ENCODE results near the gene TLR10.

DNA sequence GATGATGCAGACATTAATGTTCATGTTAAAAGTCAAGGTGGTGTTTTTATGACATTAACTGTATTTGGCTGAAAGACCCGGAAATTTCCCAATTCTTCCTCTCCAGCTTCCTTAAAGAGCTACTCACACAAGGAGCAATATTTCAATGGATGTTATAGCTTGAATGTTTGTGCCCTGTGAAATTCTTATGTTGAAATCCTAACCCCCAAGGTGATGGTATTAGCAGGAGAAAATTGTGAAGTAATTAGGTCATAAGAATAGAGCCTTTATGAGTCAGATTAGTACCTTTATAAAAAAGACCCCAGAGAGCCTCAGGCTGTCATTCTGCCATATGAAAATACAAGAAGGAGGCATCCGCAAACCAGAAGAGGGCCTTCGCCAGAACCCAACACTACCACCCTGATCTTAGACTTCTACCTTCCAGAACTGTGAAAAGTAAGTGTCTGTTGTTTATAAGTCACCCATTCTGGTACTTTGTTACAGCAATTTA is 18.2 kb upstream of the TLR10 start:
- TF ChIP-seq, protein P1, sequence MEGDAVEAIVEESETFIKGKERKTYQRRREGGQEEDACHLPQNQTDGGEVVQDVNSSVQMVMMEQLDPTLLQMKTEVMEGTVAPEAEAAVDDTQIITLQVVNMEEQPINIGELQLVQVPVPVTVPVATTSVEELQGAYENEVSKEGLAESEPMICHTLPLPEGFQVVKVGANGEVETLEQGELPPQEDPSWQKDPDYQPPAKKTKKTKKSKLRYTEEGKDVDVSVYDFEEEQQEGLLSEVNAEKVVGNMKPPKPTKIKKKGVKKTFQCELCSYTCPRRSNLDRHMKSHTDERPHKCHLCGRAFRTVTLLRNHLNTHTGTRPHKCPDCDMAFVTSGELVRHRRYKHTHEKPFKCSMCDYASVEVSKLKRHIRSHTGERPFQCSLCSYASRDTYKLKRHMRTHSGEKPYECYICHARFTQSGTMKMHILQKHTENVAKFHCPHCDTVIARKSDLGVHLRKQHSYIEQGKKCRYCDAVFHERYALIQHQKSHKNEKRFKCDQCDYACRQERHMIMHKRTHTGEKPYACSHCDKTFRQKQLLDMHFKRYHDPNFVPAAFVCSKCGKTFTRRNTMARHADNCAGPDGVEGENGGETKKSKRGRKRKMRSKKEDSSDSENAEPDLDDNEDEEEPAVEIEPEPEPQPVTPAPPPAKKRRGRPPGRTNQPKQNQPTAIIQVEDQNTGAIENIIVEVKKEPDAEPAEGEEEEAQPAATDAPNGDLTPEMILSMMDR (conservative IDR thresholded peaks at IDR 0.05; ENCODE audit: low read length) = no peak
- no peak for TF ChIP-seq EZH2phosphoT487 (IDR thresholded peaks at IDR 0.05; ENCODE audit: borderline replicate concordance, low read depth, low read length)

Measured in OCI-LY7 (cell line).